ENCODE measurements around the gene BPIFA2. TPM values are rescaled to one million over a fixed set of nuclear protein-coding genes. Genes with fewer than 3 reads are reported as not detected.

The BPIFA2 gene
- total and polyA plus RNA-seq, 2 of the 4 experiments (the other 2 are of a cell fraction), result not detected

- no peaks in the 10 kb centered on the region for H4K20me1 ChIP-seq (ENCODE audit: insufficient read depth, low read length)
- dilution Hi-C loops (cut with HindIII; ENCODE audit: low sequenced_read_pairs, unreplicated experiment) (no loop called here), in situ Hi-C loops (cut with MboI; ENCODE audit: low sequenced_read_pairs) (no loop called here), intact Hi-C loops (cut with micrococcal nuclease) (no loop called here)
- DNase-seq, result no peak
- H2AK9ac ChIP-seq (replicated peaks; ENCODE audit: low read depth, low read length, poor library complexity), result no peak overlapping the region
- no peak overlapping the region for H4K5ac ChIP-seq (ENCODE audit: low read depth, low read length)
- H2BK15ac ChIP-seq (ENCODE audit: low read depth, low read length), result no peak overlapping the region
- H3K56ac ChIP-seq (ENCODE audit: extremely low read depth, insufficient read depth, low read length), result no peak overlapping the region
- no peak overlapping the region for H3K27ac ChIP-seq (ENCODE audit: insufficient read depth, low read length)
- H2BK20ac ChIP-seq (ENCODE audit: low read depth, low read length), result no peak overlapping the region
- no peak overlapping the region for H2BK120ac ChIP-seq (ENCODE audit: low read depth, low read length)
- 0% methylated on average over 1 of the region's 5 CpGs; no CpG with 5 or more reads in 1 of the 2 experiments for WGBS, 2 experiments (ENCODE audit: extremely low coverage in 2 of 2, insufficient read length in 1 of 2)
- no peak overlapping the region for H2AFZ ChIP-seq (replicated peaks; ENCODE audit: low read length, poor library complexity)
- no peak overlapping the region for H3K4me2 ChIP-seq (ENCODE audit: low read depth, low read length)
- H3K4ac ChIP-seq (ENCODE audit: low read depth, low read length), result no peak overlapping the region
- no peaks in the 10 kb centered on the region for H3K9me3 ChIP-seq (ENCODE audit: control insufficient read depth, insufficient read depth, low read length)
- H3K4me3 ChIP-seq (ENCODE audit: insufficient read depth, low read depth, low read length), result no peak overlapping the region
- ChIA-PET CTCF (no interaction called here), POLR2A (ENCODE audit: unreplicated experiment) (no interaction called here)
- TF ChIP-seq RAD21 (IDR thresholded peaks at IDR 0.05; ENCODE audit: low read length), result no peak
- TF ChIP-seq FOS (IDR thresholded peaks at IDR 0.05; ENCODE audit: low read depth, low read length), result no peak
- TF ChIP-seq BHLHE40 (IDR thresholded peaks at IDR 0.05; ENCODE audit: low read depth, low read length), result no peak
- no peak for TF ChIP-seq MAFK (IDR thresholded peaks at IDR 0.05; ENCODE audit: low read depth, low read length)
- TF ChIP-seq RFX5 (IDR thresholded peaks at IDR 0.05; ENCODE audit: low read depth, low read length), result no peak
- TF ChIP-seq POLR2A (IDR thresholded peaks at IDR 0.05; ENCODE audit: low read depth, low read length), result no peak
- no peak for TF ChIP-seq MXI1 (IDR thresholded peaks at IDR 0.05; ENCODE audit: borderline replicate concordance, low read depth, low read length)
- no peak for TF ChIP-seq CEBPB (IDR thresholded peaks at IDR 0.05; ENCODE audit: low read depth, low read length)
- TF ChIP-seq SMC3 (IDR thresholded peaks at IDR 0.05; ENCODE audit: low read depth, low read length), result no peak
- TF ChIP-seq CHD1 (IDR thresholded peaks at IDR 0.05; ENCODE audit: low read depth, low read length), result no peak
- no peak for TF ChIP-seq NFE2L2 (IDR thresholded peaks at IDR 0.05; ENCODE audit: low read depth, low read length)
- TF ChIP-seq RCOR1 (IDR thresholded peaks at IDR 0.05; ENCODE audit: insufficient replicate concordance, low read length), result no peak
- TF ChIP-seq MAZ (IDR thresholded peaks at IDR 0.05; ENCODE audit: borderline replicate concordance, low read depth, low read length), result no peak
- TF ChIP-seq ELK1 (IDR thresholded peaks at IDR 0.05; ENCODE audit: borderline replicate concordance, low read depth, low read length), result no peak
- no peak for TF ChIP-seq CTCF (conservative IDR thresholded peaks at IDR 0.05; ENCODE audit: low read depth, low read length)
- ATAC-seq (ENCODE audit: low read depth), result no peak
- H3K18ac ChIP-seq (ENCODE audit: low read depth, low read length), result no peak overlapping the region
- no peak overlapping the region for H2BK5ac ChIP-seq (ENCODE audit: low read depth, low read length, poor library complexity, severe bottlenecking)
- no peak overlapping the region for H2AK5ac ChIP-seq (ENCODE audit: low read depth, low read length)
- H3K79me1 ChIP-seq (ENCODE audit: low read depth in 1 of 2, low read length in 2 of 2), result no peaks in the 10 kb centered on the region
- no peak overlapping the region for H3K9ac ChIP-seq (ENCODE audit: low read depth, low read length)
- H3K36me3 ChIP-seq (ENCODE audit: control insufficient read depth, insufficient read depth, low read length), result no peaks in the 10 kb centered on the region
- no TSS peak for BruUV-seq (replicated peaks)
- H3K9me1 ChIP-seq (ENCODE audit: insufficient read depth, low read length), result no peaks in the 10 kb centered on the region
- peaks cover 2% of the 10 kb centered on the region; the same call in 1 of the 2 replicates for H3K27me3 ChIP-seq (ENCODE audit: control insufficient read depth, insufficient read depth, low read length)
- H4K91ac ChIP-seq (ENCODE audit: insufficient read depth, low read depth, low read length), result no peak overlapping the region
- H4K8ac ChIP-seq (ENCODE audit: low read depth in 2 of 2, low read length in 2 of 2), result no peak overlapping the region
- no peak overlapping the region for H3K14ac ChIP-seq (replicated peaks; ENCODE audit: low read depth, low read length)
- no peak overlapping the region for H3K23ac ChIP-seq (ENCODE audit: low read depth, low read length)
- H3K4me1 ChIP-seq (ENCODE audit: control insufficient read depth, insufficient read depth, low read length), result no peaks in the 10 kb centered on the region
Measured at GRCh38 chr20:33162753-33163152, 5.2 kb upstream of the BPIFA2 start.

Data from IMR-90 (cell line).